Kidney (tissue), 14 donors: ENCODE data around the gene GNA14. TPM values are rescaled to one million over a fixed set of nuclear protein-coding genes. Genes with fewer than 3 reads are reported as not detected.

Source experiments
- DNase-seq, 5 donors: peaks; one replicate each; pipeline ENCODE4 v3.0.0-alpha.2; 2013 to 2020
- FAIRE-seq: peaks from 2 replicates; lab custom pipeline; 2012; peaks lifted over from hg19 to GRCh38; lab: Jason Lieb, UNC
- H3K27ac ChIP-seq, 2 donors: one replicate each; pipeline ENCODE4 v1.7.0; 2013; ENCODE audit warnings: low read depth in 2 of 2, low read length in 2 of 2, inconsistent platforms in 1 of 2
- H3K27me3 ChIP-seq: one replicate; pipeline ENCODE4 v1.7.1; 2013; ENCODE audit warnings: low read length, inconsistent platforms; ENCODE audit not compliant: control insufficient read depth, insufficient read depth
- H3K36me3 ChIP-seq, 3 donors: one replicate each; pipeline versions ENCODE4 v1.7.0 to v1.7.1; 2013; ENCODE audit warnings: low read length in 3 of 3, control low read depth in 1 of 3, inconsistent platforms in 1 of 3; ENCODE audit not compliant: insufficient read depth in 3 of 3, control insufficient read depth in 2 of 3
- H3K4me1 ChIP-seq, 3 donors: one replicate each; pipeline versions ENCODE4 v1.7.0 to v1.7.1; 2013; ENCODE audit warnings: low read length in 3 of 3, inconsistent platforms in 1 of 3, low read depth in 1 of 3; ENCODE audit not compliant: control insufficient read depth in 2 of 3, insufficient read depth in 2 of 3
- H3K4me3 ChIP-seq, 3 donors: one replicate each; pipeline versions ENCODE4 v1.7.0 to v1.8.1; 2013; ENCODE audit warnings: low read length in 3 of 3, control low read depth in 1 of 3, inconsistent platforms in 1 of 3
- H3K9ac ChIP-seq, 3 donors: one replicate each; pipeline versions ENCODE4 v1.7.0 to v1.7.1; 2013; ENCODE audit warnings: low read length in 3 of 3, control low read depth in 1 of 3, inconsistent platforms in 1 of 3
- H3K9me3 ChIP-seq, 3 donors: one replicate each; pipeline versions ENCODE4 v1.7.0 to v1.7.1; 2013; ENCODE audit warnings: low read length in 3 of 3, control low read depth in 1 of 3, inconsistent platforms in 1 of 3; ENCODE audit not compliant: control insufficient read depth in 2 of 3, insufficient read depth in 1 of 3
- intact Hi-C: fragments of 100-400 bp; cut with DNase I; formaldehyde crosslinking; loops from one replicate; pipeline ENCODE4 v1.11.1; 2022
- polyA plus RNA-seq: library from polyadenylated mRNA; stranded (reverse); fragments of 350-450 nt; fragmentation: Illumina TruSeq; extraction: RNeasy Lipid Tissue Mini Kit (QIAGEN cat#74804); gene quantifications from one replicate; pipeline ENCODE4 v1.2.3, GENCODE V29; 2014; ENCODE audit warnings: low read depth, low replicate concordance; ENCODE audit not compliant: insufficient read depth
- total RNA-seq: library from RNA; stranded (reverse); fragmentation: NEBNext Ultra II Directional; extraction: Animal tissue kit (Norgen Biotek cat#: 25700); gene quantifications from one replicate; pipeline ENCODE4 v1.2.1, GENCODE V29; 2021
- TF ChIP-seq, protein P1 (sequence below): IDR thresholded peaks from 3 replicates; pipeline ENCODE4 v1.5.1; 2012; ENCODE audit warnings: mild to moderate bottlenecking, moderate library complexity, borderline replicate concordance; ENCODE audit not compliant: insufficient read depth; ENCODE audit errors: extremely low read depth
- donor health status: control.
- donor health status: control.
- donor health status: control.
- donor health status: control.
- donor health status: control.
- donor health status: DM: yes; HTN: yes; CAD: no.
- donor health status: Normal renal cell carcinoma (clear cell type).

Gene GNA14
- total and polyA plus RNA-seq, 2 donors from 2014 or later, result 6.5 to 10.4 TPM

DNA sequence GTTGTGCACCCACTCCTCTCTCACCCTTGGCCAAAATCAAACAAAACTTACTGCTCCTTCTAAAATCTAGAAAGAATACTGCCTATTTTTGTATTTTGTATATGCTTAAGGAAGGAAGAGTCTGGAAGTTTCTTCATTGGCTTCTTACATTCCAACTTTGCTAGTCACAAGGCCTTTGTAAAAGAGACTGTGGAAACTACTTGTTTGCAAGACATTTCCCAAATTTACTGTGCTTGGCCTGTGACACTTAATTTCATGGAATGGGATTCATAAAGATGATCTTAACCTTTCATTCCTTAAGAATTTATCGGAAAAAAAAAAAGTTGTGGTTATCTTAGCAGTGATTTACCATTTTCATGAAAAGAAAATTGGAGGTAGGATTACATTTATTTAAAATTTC, 261.9 kb downstream of the GNA14 start:
- intact Hi-C loops, result no loop called here
- no peak for FAIRE-seq
- Histone ChIP-seq H3K27ac (no peak overlapping the region), H3K27me3 (no peaks in the 10 kb centered on the region), H3K9ac (no peak overlapping the region), H3K4me3 (no peak overlapping the region), H3K4me1 (no peaks in the 10 kb centered on the region), H3K36me3 (no peaks in the 10 kb centered on the region), H3K9me3 (no peaks in the 10 kb centered on the region)
- no peak for DNase-seq
- TF ChIP-seq, protein P1, sequence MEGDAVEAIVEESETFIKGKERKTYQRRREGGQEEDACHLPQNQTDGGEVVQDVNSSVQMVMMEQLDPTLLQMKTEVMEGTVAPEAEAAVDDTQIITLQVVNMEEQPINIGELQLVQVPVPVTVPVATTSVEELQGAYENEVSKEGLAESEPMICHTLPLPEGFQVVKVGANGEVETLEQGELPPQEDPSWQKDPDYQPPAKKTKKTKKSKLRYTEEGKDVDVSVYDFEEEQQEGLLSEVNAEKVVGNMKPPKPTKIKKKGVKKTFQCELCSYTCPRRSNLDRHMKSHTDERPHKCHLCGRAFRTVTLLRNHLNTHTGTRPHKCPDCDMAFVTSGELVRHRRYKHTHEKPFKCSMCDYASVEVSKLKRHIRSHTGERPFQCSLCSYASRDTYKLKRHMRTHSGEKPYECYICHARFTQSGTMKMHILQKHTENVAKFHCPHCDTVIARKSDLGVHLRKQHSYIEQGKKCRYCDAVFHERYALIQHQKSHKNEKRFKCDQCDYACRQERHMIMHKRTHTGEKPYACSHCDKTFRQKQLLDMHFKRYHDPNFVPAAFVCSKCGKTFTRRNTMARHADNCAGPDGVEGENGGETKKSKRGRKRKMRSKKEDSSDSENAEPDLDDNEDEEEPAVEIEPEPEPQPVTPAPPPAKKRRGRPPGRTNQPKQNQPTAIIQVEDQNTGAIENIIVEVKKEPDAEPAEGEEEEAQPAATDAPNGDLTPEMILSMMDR, result no peak

DNA sequence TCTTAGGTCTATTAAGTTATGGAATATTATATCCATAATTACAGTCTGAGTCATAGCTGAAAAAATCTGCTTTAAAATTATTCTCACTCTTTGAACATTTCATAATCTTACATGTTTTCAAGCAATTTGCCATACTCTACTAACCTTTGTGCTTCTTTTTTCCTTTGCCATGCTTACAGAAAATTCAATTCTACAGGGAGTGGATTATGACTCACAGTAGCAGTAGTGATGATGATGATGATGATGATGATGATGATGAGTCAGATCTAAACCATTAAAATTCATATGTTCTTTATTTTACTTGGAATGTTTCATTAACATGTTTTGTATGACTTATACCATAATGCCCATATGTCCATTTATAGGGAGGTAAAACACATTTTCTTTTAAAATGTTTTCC, 263.7 kb downstream of the GNA14 start:
- Histone ChIP-seq H3K9ac (no peak overlapping the region), H3K36me3 (peaks cover 0 to 5% (median 0%) of the 10 kb centered on the region in 3 donors), H3K27ac (no peak overlapping the region), H3K4me3 (no peak overlapping the region), H3K4me1 (no peaks in the 10 kb centered on the region), H3K9me3 (no peaks in the 10 kb centered on the region), H3K27me3 (no peaks in the 10 kb centered on the region)
- intact Hi-C loops, result no loop called here
- no peak for DNase-seq
- TF ChIP-seq, protein P1, result no peak
- FAIRE-seq, result no peak

DNA sequence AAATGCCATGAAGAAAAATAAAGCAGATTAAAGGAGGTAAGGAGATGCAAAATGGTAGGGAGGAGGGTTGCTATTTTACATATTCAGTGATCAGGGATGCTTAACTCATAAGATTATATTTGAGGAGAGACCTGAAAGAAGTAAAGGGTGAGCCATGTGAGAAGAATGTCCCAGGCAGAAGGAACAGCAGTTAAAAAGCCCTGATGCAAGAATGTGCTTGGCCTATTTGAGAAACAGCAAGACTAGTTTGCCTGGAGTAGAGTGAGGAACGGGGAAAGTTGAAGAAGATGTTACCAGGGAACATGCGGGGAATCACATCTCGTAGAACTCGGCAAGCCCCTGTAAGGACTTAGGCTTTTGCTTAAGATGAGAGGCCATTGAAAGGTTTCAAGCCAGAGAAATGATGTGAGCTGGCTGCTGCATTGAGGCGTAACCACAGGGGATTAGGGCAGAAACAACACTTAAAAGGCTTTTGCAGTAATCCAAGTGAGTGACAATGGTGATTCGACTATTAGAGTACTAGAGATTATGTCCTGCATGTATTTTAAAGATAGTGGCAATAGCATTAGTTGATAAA, 272.1 kb downstream of the GNA14 start:
- intact Hi-C loops, result no loop called here
- DNase-seq (no peak), FAIRE-seq (no peak)
- no peaks in the 10 kb centered on the region for H3K9me3 ChIP-seq
- H3K27me3 ChIP-seq, result no peaks in the 10 kb centered on the region
- H3K9ac ChIP-seq, result no peak overlapping the region
- H3K4me3 ChIP-seq, result no peak overlapping the region
- no peaks in the 10 kb centered on the region for H3K4me1 ChIP-seq
- TF ChIP-seq, protein P1, result no peak
- no peak overlapping the region for H3K27ac ChIP-seq
- H3K36me3 ChIP-seq, result peaks cover 0 to 7% (median 0%) of the 10 kb centered on the region in 3 donors

DNA sequence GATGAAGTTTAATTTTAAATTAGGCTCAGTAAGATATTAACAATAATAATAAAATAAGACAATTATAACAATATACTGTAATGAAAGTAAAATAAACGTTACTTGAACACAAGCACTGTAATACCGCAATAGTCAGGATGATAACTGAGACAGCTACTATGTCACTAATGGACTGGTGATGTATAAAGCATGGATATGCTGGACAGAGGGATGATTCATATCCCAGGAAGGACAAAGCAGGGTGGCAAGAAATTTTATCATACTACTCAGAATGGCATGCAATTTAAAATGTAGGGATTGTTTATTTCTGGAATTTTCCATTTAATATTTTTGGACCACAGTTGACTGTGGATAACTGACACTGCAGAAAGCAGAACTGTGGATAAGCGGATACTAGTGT, 273.9 kb downstream of the GNA14 start:
- TF ChIP-seq, protein P1, result no peak
- Histone ChIP-seq H3K27me3 (no peaks in the 10 kb centered on the region), H3K36me3 (peaks cover 0 to 14% (median 9%) of the 10 kb centered on the region in 3 donors), H3K4me3 (no peak overlapping the region), H3K9ac (no peak overlapping the region), H3K4me1 (no peaks in the 10 kb centered on the region), H3K9me3 (no peaks in the 10 kb centered on the region), H3K27ac (no peak overlapping the region)
- DNase-seq (no peak), FAIRE-seq (no peak)
- intact Hi-C loops, result no loop called here
